Uterus (tissue), 2 donors: ENCODE data around the gene BTBD9.

Source experiments
- CTCF ChIP-seq, 4 experiments: fragments of 200-600 bp in 2 of 4; fragments of 450-650 bp in 2 of 4; sonication (generic) in 2 of 4; IDR thresholded peaks; one replicate each; pipeline ENCODE4 v1.5.1; 2016 to 2019; ENCODE audit warnings: antibody characterized with exemption in 4 of 4, mild to moderate bottlenecking in 2 of 4, moderate library complexity in 1 of 4
- POLR2A ChIP-seq, 2 donors: fragments of 450-650 bp; IDR thresholded peaks; one replicate each; pipeline ENCODE4 v1.6.1; 2016; ENCODE audit warnings: antibody characterized with exemption in 2 of 2, mild to moderate bottlenecking in 1 of 2, moderate library complexity in 1 of 2

GRCh38 chr6:38173909-38174308, 465.8 kb downstream of the BTBD9 start:
- TF ChIP-seq CTCF (IDR thresholded peaks at IDR 0.05) (no peak), POLR2A (IDR thresholded peaks at IDR 0.05) (no peak)
